ENCODE results near the gene HIRA. TPM values are rescaled to one million over a fixed set of nuclear protein-coding genes. Genes with fewer than 3 reads are reported as not detected.

Gene HIRA
- total and polyA plus RNA-seq, 9 of the 15 experiments (the other 6 are each of a cell fraction or from before 2014, with no cell fraction given) = 0.96 to 132 (median 58.4) TPM

DNA sequence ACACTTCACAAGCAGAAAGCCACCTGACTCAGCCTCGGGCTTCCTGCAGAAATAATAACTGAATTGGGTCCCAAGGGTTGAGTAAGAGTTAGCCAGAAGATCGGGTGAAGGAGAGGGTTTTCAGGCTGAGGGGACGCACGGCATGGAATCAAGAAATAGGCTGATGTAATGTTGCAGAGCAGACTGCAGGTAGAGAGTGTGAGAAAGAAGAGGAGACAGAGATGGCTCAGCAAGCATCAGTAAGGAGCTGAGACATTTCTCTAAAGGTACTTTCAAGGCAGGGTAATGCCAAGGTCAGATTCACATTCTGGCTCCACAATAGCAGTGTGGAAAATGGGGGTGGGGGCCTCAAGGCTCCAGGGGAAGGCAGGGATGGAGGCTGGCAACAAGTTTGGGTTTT is 18.6 kb downstream of the HIRA start:
- Histone ChIP-seq H3K79me2 (ENCODE audit: control insufficient read depth, insufficient read depth, low read length) (peaks cover 88% of the 10 kb centered on the region), H3K36me3 (ENCODE audit: control insufficient read depth, insufficient read depth, low read length) (peaks cover 80% of the 10 kb centered on the region), H3K4me1 (replicated peaks in 1 of 2; ENCODE audit: control insufficient read depth in 2 of 2, insufficient read depth in 2 of 2, low read length in 2 of 2) (peaks cover 5 to 11% of the 10 kb centered on the region in 2 experiments; a peak in 4 of 5 replicates), H3K9ac (ENCODE audit: insufficient read depth in 1 of 2, low read depth in 2 of 2, low read length in 2 of 2) (no peak overlapping the region), H3K4me2 (ENCODE audit: insufficient read depth, low read length) (no peak overlapping the region), H4K20me1 (replicated peaks; ENCODE audit: control insufficient read depth, insufficient read depth, low read length) (peaks cover 40% of the 10 kb centered on the region), H3K9me3 (replicated peaks; ENCODE audit: control insufficient read depth, insufficient read depth, low read depth, low read length) (no peaks in the 10 kb centered on the region), H3K9me1 (ENCODE audit: control insufficient read depth, insufficient read depth, low read length) (peaks cover 20% of the 10 kb centered on the region), H2AFZ (ENCODE audit: low read depth, low read length) (no peak overlapping the region), H3K27me3 (ENCODE audit: control insufficient read depth in 2 of 2, insufficient read depth in 2 of 2, low read length in 2 of 2) (no peaks in the 10 kb centered on the region), H3K4me3 (no peak overlapping the region), H3K27ac (ENCODE audit: extremely low read depth, low read depth, low read length) (no peak overlapping the region)
- intact Hi-C loops (cut with micrococcal nuclease) = loop anchor here (10.0 kb wide), 1 partner anchor 612 kb away; the partner anchor contains the start of gene TANGO2
- no peak for DNase-seq (ENCODE audit: extremely low read depth in 1 of 4, low spot score in 3 of 4)
- in situ Hi-C loops (cut with MboI) = no loop called here
- POLR2A ChIA-PET = interaction anchor here (1.8 to 14.3 kb wide), 4 partner anchors 11 to 32 kb away, joined by 10 to 245 read pairs (median 112); partner anchors contain the start of genes HIRA and MRPL40
- no peak for FAIRE-seq
- BruUV-seq (replicated peaks) = no TSS peak
- CTCF ChIA-PET (ENCODE audit: low intra/inter-chr PET ratio) = interaction anchor here (0.5 kb wide), 1 partner anchor 523 kb away, joined by 3 read pairs; no protein-coding TSS in a partner anchor
- WGBS (ENCODE audit: insufficient coverage, low coverage, missing lambda C conversion rate) = 84% methylated on average over 4 of the region's 4 CpGs
- ATAC-seq = no peak
- TF ChIP-seq ETV1 (tag; conservative IDR thresholded peaks at IDR 0.05; ENCODE audit: low read depth) (0 out of 2 replicates have a peak, but pooled peaks have one; percentile 11), PHB (CRISPR knock-in tag; IDR thresholded peaks at IDR 0.05) (0 out of 2 replicates have a peak, but pooled peaks have one; percentile 25), IFI16 (CRISPR knock-in tag; IDR thresholded peaks at IDR 0.05) (0 out of 2 replicates have a peak, but pooled peaks have one; percentile 7)
- TF ChIP-seq, protein P1, sequence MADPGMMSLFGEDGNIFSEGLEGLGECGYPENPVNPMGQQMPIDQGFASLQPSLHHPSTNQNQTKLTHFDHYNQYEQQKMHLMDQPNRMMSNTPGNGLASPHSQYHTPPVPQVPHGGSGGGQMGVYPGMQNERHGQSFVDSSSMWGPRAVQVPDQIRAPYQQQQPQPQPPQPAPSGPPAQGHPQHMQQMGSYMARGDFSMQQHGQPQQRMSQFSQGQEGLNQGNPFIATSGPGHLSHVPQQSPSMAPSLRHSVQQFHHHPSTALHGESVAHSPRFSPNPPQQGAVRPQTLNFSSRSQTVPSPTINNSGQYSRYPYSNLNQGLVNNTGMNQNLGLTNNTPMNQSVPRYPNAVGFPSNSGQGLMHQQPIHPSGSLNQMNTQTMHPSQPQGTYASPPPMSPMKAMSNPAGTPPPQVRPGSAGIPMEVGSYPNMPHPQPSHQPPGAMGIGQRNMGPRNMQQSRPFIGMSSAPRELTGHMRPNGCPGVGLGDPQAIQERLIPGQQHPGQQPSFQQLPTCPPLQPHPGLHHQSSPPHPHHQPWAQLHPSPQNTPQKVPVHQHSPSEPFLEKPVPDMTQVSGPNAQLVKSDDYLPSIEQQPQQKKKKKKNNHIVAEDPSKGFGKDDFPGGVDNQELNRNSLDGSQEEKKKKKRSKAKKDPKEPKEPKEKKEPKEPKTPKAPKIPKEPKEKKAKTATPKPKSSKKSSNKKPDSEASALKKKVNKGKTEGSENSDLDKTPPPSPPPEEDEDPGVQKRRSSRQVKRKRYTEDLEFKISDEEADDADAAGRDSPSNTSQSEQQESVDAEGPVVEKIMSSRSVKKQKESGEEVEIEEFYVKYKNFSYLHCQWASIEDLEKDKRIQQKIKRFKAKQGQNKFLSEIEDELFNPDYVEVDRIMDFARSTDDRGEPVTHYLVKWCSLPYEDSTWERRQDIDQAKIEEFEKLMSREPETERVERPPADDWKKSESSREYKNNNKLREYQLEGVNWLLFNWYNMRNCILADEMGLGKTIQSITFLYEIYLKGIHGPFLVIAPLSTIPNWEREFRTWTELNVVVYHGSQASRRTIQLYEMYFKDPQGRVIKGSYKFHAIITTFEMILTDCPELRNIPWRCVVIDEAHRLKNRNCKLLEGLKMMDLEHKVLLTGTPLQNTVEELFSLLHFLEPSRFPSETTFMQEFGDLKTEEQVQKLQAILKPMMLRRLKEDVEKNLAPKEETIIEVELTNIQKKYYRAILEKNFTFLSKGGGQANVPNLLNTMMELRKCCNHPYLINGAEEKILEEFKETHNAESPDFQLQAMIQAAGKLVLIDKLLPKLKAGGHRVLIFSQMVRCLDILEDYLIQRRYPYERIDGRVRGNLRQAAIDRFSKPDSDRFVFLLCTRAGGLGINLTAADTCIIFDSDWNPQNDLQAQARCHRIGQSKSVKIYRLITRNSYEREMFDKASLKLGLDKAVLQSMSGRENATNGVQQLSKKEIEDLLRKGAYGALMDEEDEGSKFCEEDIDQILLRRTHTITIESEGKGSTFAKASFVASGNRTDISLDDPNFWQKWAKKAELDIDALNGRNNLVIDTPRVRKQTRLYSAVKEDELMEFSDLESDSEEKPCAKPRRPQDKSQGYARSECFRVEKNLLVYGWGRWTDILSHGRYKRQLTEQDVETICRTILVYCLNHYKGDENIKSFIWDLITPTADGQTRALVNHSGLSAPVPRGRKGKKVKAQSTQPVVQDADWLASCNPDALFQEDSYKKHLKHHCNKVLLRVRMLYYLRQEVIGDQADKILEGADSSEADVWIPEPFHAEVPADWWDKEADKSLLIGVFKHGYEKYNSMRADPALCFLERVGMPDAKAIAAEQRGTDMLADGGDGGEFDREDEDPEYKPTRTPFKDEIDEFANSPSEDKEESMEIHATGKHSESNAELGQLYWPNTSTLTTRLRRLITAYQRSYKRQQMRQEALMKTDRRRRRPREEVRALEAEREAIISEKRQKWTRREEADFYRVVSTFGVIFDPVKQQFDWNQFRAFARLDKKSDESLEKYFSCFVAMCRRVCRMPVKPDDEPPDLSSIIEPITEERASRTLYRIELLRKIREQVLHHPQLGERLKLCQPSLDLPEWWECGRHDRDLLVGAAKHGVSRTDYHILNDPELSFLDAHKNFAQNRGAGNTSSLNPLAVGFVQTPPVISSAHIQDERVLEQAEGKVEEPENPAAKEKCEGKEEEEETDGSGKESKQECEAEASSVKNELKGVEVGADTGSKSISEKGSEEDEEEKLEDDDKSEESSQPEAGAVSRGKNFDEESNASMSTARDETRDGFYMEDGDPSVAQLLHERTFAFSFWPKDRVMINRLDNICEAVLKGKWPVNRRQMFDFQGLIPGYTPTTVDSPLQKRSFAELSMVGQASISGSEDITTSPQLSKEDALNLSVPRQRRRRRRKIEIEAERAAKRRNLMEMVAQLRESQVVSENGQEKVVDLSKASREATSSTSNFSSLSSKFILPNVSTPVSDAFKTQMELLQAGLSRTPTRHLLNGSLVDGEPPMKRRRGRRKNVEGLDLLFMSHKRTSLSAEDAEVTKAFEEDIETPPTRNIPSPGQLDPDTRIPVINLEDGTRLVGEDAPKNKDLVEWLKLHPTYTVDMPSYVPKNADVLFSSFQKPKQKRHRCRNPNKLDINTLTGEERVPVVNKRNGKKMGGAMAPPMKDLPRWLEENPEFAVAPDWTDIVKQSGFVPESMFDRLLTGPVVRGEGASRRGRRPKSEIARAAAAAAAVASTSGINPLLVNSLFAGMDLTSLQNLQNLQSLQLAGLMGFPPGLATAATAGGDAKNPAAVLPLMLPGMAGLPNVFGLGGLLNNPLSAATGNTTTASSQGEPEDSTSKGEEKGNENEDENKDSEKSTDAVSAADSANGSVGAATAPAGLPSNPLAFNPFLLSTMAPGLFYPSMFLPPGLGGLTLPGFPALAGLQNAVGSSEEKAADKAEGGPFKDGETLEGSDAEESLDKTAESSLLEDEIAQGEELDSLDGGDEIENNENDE (IDR thresholded peaks at IDR 0.05; ENCODE audit: low read depth, low read length) = peak; percentile 56
- TF ChIP-seq, protein P2, sequence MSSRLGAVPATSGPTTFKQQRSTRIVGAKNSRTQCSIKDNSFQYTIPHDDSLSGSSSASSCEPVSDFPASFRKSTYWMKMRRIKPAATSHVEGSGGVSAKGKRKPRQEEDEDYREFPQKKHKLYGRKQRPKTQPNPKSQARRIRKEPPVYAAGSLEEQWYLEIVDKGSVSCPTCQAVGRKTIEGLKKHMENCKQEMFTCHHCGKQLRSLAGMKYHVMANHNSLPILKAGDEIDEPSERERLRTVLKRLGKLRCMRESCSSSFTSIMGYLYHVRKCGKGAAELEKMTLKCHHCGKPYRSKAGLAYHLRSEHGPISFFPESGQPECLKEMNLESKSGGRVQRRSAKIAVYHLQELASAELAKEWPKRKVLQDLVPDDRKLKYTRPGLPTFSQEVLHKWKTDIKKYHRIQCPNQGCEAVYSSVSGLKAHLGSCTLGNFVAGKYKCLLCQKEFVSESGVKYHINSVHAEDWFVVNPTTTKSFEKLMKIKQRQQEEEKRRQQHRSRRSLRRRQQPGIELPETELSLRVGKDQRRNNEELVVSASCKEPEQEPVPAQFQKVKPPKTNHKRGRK (tag; IDR thresholded peaks at IDR 0.05) = no peak
